GM19351 (cell line): ENCODE data around the gene APOD.

Experiments
- ATAC-seq: cut with Tn5 transposase; IDR thresholded peaks from one replicate; pipeline ENCODE4 v1.9.1; 2021; ENCODE audit warnings: mild to moderate bottlenecking, moderate library complexity; ENCODE audit not compliant: unreplicated experiment

The APOD gene

DNA sequence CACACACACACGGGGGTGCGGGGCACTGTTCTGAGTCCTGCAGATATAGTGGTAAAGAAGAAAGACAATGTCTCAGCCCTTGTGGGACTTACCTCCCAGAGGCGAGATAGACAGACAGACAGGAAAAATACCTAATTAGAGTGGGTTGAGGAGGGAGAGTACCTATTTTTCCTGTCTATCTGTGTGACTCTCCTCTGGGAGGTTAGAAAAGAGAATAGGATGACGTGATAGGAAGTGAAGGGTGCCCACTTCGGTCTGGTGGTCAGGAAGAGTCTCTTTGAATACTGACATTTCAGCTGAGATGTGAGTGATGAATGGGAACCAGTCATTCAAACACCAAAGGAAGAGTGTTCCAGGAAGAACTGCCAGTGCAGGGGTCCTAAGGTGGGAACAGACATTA is 4.1 kb upstream of the APOD start:
- ATAC-seq = no peak

GRCh38 chr3:195587406-195587805 is 3.7 kb upstream of the APOD start:
- no peak for ATAC-seq

- ATAC-seq = no peak
Measured at GRCh38 chr3:195584543-195584870, 767 bp upstream of the APOD start.

DNA sequence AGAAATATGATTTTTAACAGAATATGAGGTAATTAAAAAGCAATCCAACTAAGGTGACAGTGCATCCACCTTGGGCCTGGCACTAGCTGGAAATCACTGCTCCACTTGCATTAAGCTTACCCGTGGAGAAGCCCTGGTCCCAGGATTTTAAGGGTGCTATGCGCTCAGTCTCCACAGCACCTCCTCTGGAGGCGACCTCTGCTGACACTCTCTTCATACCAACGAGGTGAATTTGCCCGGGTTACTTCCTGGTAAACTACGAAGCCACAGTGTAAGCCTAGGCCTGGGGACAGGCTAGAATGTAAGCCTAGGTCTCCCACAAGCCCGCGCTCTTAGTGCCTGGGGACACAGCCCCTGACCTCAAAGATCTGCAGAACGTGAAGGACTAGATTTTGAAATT is 793 bp downstream of the APOD start:
- no peak for ATAC-seq

- ATAC-seq = no peak
Measured at GRCh38 chr3:195580744-195581443, 2.8 kb downstream of the APOD start.

DNA sequence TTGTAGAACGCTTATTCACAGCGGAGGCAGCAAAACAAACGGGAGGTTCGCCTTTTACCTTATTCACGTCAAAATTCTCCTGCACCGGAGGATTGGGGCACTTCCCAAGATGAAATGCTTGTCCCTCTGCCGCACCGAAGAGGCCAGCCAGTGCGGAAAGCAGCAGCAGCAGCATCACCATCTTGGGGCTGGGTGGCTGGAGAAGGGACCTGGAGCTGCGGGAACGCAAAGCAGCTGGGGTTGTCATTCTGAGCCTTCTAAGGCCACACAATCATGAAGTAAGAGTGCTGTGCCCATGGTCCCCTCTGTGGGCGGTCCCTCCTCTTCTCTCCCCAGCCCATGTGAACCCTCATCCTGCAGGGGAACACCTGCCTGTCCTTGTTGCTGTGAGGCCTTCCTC is 4.5 kb downstream of the APOD start:
- no peak for ATAC-seq

- no peak for ATAC-seq
Measured at GRCh38 chr3:195578565-195578964, 5.2 kb downstream of the APOD start.

GRCh38 chr3:195577645-195578177 is 6.0 kb downstream of the APOD start:
- ATAC-seq = no peak

DNA sequence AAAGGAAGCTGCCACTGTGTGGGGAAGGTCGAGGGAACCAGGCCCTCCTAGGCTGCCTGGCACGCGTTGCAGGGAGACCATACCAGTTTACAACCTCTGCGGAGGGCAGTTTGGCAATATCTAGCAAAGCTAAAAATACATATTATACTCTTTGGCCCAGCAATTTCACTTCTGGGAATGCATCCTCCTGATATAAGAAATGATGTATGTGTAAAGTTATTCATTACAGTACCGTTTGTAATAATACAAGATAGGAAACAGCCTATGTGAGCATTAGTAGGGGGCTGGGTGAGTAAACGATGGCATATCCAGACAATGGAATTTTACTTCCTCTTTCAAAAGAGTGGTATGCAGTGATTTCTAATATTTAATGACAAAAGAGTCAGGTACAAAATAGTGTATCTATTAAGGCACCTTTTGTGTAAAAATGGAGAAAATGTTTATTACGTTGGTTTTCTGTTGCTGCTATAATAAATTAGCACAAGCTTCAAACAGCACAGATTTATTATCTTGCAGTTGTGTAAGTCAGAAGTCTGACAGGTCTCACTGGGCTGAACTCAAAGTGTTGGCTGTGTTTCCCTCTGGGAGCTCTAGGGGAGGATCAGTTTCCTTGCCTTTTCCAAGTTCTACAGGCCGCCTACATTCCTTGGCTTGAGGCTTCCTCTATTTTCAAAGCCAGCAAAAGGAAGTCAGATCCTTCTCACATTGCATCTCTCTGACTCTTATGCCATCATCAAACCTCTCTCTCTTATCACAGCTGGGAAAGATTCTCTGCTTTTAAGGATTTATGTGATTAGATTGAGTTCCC is 9.0 kb downstream of the APOD start:
- no peak for ATAC-seq

DNA sequence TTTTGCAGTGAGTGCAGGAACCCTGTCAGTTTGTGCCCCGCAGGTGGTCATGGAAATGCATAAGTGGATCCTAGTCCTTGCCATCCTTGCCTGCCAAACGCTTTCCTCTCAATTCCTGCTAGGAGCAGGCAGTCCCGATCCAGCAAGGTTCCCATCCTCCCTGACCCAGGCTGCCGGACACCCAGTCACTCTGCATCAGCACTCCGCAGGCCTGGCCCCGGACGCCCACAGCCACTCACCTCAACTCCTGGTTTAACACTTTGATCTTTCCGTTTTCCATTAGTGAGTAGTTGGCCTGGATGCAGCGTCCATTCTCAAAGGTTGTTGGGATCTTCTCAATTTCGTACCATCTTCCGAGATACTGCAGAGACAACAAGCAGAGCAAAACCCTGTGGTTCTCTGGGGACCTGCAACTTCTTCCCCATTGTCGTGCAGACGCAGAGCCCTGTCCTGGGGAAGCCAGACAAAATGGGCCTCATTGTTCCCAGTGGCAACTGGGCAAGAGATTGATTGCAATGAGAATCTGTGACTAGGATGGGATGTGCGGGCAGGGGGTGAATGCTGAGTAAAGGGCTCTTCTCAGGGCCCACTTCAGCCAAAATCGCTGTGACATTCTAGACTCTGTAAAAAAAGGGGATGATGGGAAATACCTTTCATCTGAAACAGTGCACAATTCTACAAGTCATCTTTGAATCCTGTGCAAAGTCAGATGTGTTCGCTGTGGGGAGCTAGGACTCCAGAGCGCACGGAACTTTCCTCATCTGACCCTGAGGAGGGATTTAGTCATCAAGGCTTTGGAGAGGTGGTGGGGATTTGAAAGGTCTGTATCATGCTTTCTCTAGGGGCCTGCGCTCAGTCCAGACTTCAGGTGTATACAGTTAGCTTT is 9.9 kb downstream of the APOD start:
- no peak for ATAC-seq

DNA sequence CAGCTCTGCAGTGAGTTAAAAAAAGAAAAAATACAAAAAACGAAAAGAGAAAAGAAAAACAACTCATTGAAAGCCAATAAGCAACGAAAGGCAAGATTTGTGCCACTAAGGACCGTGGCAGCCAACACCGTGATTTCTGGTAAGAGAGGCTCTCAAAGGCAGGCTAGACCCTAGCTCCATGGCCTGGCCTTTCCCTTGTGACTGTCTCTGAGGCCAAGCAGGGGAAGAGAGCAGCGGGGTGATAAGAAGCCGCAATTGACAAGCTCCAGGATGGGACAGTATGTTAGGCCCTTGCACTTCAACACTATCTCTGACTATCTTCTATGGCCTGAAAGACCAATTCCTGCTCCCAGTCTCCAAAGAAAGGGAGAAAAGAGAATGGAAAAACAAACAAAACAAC is 12.4 kb downstream of the APOD start:
- no peak for ATAC-seq

GRCh38 chr3:195570912-195571311 is 12.8 kb downstream of the APOD start:
- ATAC-seq = no peak

- no peak for ATAC-seq
Measured at GRCh38 chr3:195570344-195570743, 13.4 kb downstream of the APOD start.

- no peak for ATAC-seq
Measured at GRCh38 chr3:195568630-195569029, 15.1 kb downstream of the APOD start.

DNA sequence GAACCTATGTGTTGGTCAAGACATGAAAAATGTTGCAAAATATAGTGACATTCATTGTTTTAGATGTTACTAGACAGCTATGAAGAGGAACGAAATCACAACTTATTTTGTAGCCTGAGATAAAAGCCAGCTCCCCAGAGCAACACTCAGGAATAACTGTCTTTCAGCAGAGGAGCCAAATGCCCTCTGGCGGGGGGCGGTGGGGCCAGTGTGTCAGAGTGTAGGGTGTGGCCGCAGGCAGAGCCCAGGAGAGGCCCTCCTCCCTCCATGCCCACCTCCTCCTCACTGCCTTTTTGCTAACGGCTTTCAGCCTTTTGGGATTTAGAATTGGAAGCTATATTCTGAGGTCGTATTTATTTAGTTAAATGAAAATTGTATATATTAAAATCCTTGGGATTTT is 16.9 kb downstream of the APOD start:
- ATAC-seq = no peak

DNA sequence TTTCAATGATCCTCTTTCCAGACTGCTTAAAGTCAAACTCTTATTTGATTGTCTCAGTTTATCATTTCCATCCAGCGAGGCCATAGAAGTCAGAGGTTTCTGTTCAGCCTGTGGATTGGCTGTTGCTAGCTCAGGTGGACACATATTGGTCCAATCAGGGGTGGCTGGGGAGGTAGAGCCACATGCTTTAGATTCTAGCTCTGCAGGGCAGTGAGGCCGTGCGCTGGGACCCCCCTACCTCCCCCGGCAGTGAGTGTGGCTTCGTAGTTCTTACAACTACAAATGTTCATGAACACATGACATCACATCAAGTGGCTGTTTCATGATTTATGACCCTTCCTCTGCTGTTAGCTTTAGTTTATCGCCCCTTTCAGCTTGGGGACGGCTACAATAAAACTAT is 18.0 kb downstream of the APOD start:
- no peak for ATAC-seq

DNA sequence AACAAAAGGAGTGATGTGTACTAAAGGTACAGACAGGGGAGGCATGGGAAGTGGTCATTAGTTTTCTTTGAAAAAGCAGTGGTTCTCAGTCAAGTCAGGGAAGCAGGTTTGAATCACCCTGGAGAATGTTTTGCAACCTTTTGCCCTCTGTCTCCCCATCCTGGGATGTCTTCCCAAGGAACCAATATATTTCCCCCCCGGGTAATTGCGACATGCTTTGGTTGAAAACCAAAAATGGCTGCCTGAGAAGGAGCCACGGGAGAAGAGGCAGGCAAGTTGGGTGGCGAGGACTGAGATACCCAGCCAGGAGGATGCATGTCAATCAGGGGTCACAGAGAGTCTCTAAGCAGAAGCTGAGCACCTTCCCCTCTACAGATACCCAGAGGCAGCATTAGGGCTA is 20.4 kb downstream of the APOD start:
- no peak for ATAC-seq

DNA sequence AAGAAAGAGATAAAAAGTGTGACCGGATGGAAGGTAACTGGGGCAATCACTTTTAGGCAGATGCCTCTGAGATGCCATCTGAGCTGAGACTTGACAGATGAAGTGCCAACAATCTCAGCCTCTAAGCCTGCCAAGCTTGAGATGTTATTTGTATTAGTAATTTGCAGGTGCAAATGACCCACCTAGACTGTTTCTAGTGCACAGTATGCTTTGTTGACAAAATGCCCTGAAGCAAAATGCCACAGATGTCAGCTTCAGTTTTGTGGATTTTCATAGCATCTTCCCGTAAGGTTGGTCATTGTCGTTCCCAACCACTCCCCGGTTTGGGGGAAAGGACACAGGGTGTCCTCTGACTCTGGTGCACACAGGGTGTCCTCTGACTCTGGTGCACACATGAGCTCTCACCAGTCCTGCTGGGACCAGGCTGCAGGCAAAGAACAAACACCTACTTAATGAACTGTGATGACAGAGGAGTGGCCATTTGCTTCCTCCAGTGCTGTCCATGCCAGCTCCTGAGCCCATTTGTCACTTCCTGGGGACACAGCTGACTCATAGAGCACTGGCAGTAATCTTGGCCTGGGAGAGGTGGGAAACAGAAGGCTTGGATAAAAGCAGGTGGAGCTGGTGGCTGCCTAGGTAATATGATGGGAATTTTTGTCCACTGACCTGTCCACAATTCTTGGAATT is 23.9 kb downstream of the APOD start:
- no peak for ATAC-seq

DNA sequence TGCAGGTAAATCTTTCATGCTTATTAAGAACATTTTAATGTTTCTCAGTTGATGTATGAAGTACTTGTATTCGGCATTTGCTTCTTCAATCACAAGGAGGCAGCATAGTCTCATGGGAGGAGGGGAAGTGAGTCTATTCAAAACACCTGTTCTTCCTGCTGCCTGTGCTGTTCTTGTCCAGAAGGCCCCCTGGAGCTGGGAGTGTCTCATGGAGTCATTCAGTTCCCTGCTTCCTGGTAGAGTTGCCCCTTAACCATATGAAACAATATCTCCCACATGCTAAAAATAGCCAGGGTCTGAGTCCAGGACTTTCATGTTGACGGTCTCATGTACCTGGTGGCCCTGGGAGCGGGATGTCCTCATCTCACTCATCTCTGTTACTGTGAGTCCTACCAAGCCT is 25.1 kb downstream of the APOD start:
- ATAC-seq = no peak

DNA sequence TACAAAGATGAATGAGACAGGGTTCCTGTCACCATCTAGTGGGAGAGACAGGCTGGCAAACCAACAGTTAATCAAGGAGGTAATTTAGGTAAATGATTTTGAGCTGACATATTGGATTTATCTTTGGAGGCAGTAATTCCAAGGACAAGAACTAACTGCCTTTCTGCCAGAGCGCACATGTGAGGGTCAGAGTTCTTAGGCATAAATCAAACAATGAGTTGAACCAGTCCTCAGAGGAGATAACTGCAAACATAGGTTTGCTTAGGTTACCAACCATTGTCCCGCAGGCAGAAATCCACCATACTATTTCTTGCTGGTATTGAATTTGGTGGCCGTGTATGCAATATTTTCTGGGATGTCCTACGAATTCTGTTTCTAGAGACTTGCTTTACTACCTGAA is 26.4 kb downstream of the APOD start:
- ATAC-seq = no peak

DNA sequence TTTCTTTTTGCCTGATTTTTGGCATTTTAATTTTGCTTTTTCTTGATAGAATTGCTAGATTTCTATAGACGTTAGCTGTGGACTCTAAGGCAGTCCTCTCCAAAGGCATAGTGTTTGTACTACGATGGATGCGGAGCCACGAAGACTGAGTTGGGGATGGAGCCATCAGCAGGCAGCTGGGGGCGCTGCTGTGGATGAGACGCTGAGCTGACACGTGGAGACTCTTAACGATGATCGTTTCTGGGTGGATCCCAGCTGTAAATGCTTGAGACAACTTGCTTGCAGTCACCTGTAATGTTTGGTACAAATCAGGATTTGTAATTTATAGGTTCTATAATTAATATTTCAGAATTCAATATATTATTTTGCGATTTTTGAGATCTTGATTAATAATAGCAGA is 27.4 kb downstream of the APOD start:
- no peak for ATAC-seq
